Pancreas (tissue), 10 donors: ENCODE data around the gene OR6B3. TPM values are rescaled to one million over a fixed set of nuclear protein-coding genes. Genes with fewer than 3 reads are reported as not detected.
"Not testable (repeated sequence)": the region's sequence is repeated elsewhere in the genome, so short reads cannot be mapped to it uniquely, and the experiment has no call there.

Experiments
- ATAC-seq, 4 donors: fragments of 200-7000 bp; cut with Tn5 transposase; one replicate each; pipeline versions ENCODE4 v1.8.0 to v1.9.1; 2020; ENCODE audit warnings: mild to moderate bottlenecking in 4 of 4, moderate library complexity in 4 of 4
- DNase-seq, 6 donors: peaks; one replicate each; pipeline ENCODE4 v3.0.0-alpha.2; 2020
- FAIRE-seq: peaks from 2 replicates; lab custom pipeline; 2012; peaks lifted over from hg19 to GRCh38; lab: Jason Lieb, UNC
- H3K27ac ChIP-seq, 4 donors: fragments of 200-600 bp; sonication (generic); 1 replicate in 3 of 4; 2 replicates in 1 of 4; pipeline versions ENCODE4 v1.5.0 to v1.8.0; 2020
- H3K27me3 ChIP-seq, 4 donors: fragments of 200-600 bp; one replicate each; pipeline ENCODE4 v1.8.0; 2021
- H3K36me3 ChIP-seq, 3 donors: fragments of 200-600 bp; sonication (generic) in 1 of 3; one replicate each; pipeline versions ENCODE4 v1.5.0 to v1.8.0; 2020 to 2021
- H3K4me1 ChIP-seq, 3 donors: fragments of 200-600 bp; one replicate each; pipeline ENCODE4 v1.8.0; 2021
- H3K4me3 ChIP-seq, 4 donors: fragments of 200-600 bp; sonication (generic) in 2 of 4; one replicate each; pipeline versions ENCODE4 v1.5.0 to v1.8.0; 2020 to 2021
- H3K9me3 ChIP-seq, 4 donors: fragments of 200-600 bp; one replicate each; pipeline ENCODE4 v1.8.0; 2021
- CTCF ChIP-seq, 4 donors: fragments of 200-600 bp; sonication (generic) in 3 of 4; IDR thresholded peaks; one replicate each; pipeline versions ENCODE4 v1.5.0 to v1.8.0; 2021; ENCODE audit warnings: antibody characterized with exemption in 4 of 4
- WGBS, 2 donors: extraction: QIAGEN DNeasy Blood & Tissue Kit; methylation state at CpG; one replicate each; pipeline ENCODE4 v1.1.7; 2013; 5-methylcytosine and 5-hydroxymethylcytosine counted together
- intact Hi-C, 3 donors: fragments of 100-400 bp; cut with DNase I; formaldehyde crosslinking; loops; one replicate each; pipeline versions ENCODE4 v1.11.1 to v1.14.2; 2022
- polyA plus RNA-seq, 2 donors: library from polyadenylated mRNA; stranded (reverse); fragments of 200-250 nt; gene quantifications; one replicate each; pipeline ENCODE4 v1.2.3, GENCODE V29; 2013
- total RNA-seq, 6 donors: library from RNA; stranded (reverse); fragmentation: NEBNext Ultra II Directional in 4 of 6; extraction: Animal tissue kit (Norgen Biotek cat#: 25700) in 4 of 6; gene quantifications; one replicate each; pipeline versions ENCODE4 v1.2.1 to v1.2.4, GENCODE V29; 2021 to 2023
- donor health status: healthy with polysubstance abuse.
- donor health status: DM: no; HTN: no; CAD: no; lungs with moderate emphysema.
- donor health status: DM: no; HTN: no; CAD: no.
- donor health status: control.
- donor health status: control.
- donor health status: Bipolar disorder and iron deficiency.
- donor health status: DM: yes; HTN: yes; CAD: no.
- donor health status: DM: no; HTN: no; CAD: no.
- donor health status: DM: no; HTN: no; CAD: no.
- donor health status: DM: yes; HTN: yes; CAD: no.

OR6B3 gene
- total and polyA plus RNA-seq, 8 donors = 0.09 TPM; not detected in 7

GRCh38 chr2:240048237-240048636 is 5.1 kb downstream of the OR6B3 start:
- Histone ChIP-seq H3K4me3 (no peak overlapping the region), H3K27ac (no peak overlapping the region), H3K4me1 (no peaks in the 10 kb centered on the region), H3K9me3 (no peaks in the 10 kb centered on the region), H3K36me3 (no peaks in the 10 kb centered on the region), H3K27me3 (no peaks in the 10 kb centered on the region)
- DNase-seq = no peak
- no peak for FAIRE-seq
- TF ChIP-seq CTCF (IDR thresholded peaks at IDR 0.05) = no peak
- intact Hi-C loops = no loop called here
- ATAC-seq = no peak
- WGBS, 2 donors = 52 to 72% methylated on average over 9 of the region's 9 CpGs

- WGBS, 2 donors = 70 to 87% methylated on average over 13 of the region's 13 CpGs
Observed at GRCh38 chr2:240045098-240045497, 8.2 kb downstream of the OR6B3 start.

GRCh38 chr2:240044096-240044495 is 9.2 kb downstream of the OR6B3 start:
- ATAC-seq, H3K27ac ChIP-seq, H3K36me3 ChIP-seq, H3K4me3 ChIP-seq, intact Hi-C loops, DNase-seq, H3K9me3 ChIP-seq, FAIRE-seq, H3K27me3 ChIP-seq, H3K4me1 ChIP-seq: not testable (repeated sequence)
- WGBS, 2 donors = 43 to 57% methylated on average over 2 of the region's 2 CpGs

More at GRCh38 chr2:240045098-240045497, 8.2 kb downstream of the OR6B3 start:
- no peak for DNase-seq
- no peak overlapping the region for H3K27ac ChIP-seq
- ATAC-seq = no peak
- H3K27me3 ChIP-seq = peaks cover 0 to 2% (median 0%) of the 10 kb centered on the region in 4 donors
- no peak for FAIRE-seq
- no peaks in the 10 kb centered on the region for H3K4me1 ChIP-seq
- TF ChIP-seq CTCF (IDR thresholded peaks at IDR 0.05) = no peak
- no peak overlapping the region for H3K4me3 ChIP-seq
- H3K9me3 ChIP-seq = no peaks in the 10 kb centered on the region
- no peaks in the 10 kb centered on the region for H3K36me3 ChIP-seq
- intact Hi-C loops = no loop called here

- Histone ChIP-seq H3K27me3 (peaks cover 0 to 2% (median 0%) of the 10 kb centered on the region in 4 donors), H3K4me1 (no peaks in the 10 kb centered on the region), H3K36me3 (no peaks in the 10 kb centered on the region), H3K27ac (no peak overlapping the region), H3K4me3 (no peak overlapping the region), H3K9me3 (no peaks in the 10 kb centered on the region)
- no peak for FAIRE-seq
- 55 to 63% methylated on average over 18 to 21 of the region's 21 CpGs for WGBS, 2 donors
- intact Hi-C loops = no loop called here
- TF ChIP-seq CTCF (IDR thresholded peaks at IDR 0.05) = no peak
- ATAC-seq = no peak
- no peak for DNase-seq
Observed at GRCh38 chr2:240043279-240043989, 9.9 kb downstream of the OR6B3 start.

- 54 to 70% methylated on average over 11 of the region's 11 CpGs for WGBS, 2 donors
- TF ChIP-seq CTCF (IDR thresholded peaks at IDR 0.05) = no peak
- H3K4me1 ChIP-seq = no peaks in the 10 kb centered on the region
- no peak for FAIRE-seq
- H3K27me3 ChIP-seq = peaks cover 0 to 2% (median under 1%) of the 10 kb centered on the region in 4 donors
- no peak overlapping the region for H3K27ac ChIP-seq
- H3K9me3 ChIP-seq = no peaks in the 10 kb centered on the region
- intact Hi-C loops = no loop called here
- H3K36me3 ChIP-seq = no peaks in the 10 kb centered on the region
- no peak overlapping the region for H3K4me3 ChIP-seq
- no peak for DNase-seq
- no peak for ATAC-seq
Observed at GRCh38 chr2:240042740-240043139, 10.6 kb downstream of the OR6B3 start.
